Liver (tissue), 9 donors: ENCODE data around the gene TRPM1. TPM values are rescaled to one million over a fixed set of nuclear protein-coding genes. Genes with fewer than 3 reads are reported as not detected.

Source experiments
- DNase-seq: peaks from one replicate; pipeline ENCODE4 v3.0.0-alpha.2; 2017; ENCODE audit warnings: low spot score
- H3K27ac ChIP-seq, 2 donors: one replicate each; pipeline ENCODE4 v1.7.0; 2013; ENCODE audit warnings: inconsistent platforms in 2 of 2, low read length in 2 of 2, control low read depth in 1 of 2, low read depth in 1 of 2, mild to moderate bottlenecking in 1 of 2
- H3K27me3 ChIP-seq, 4 donors: one replicate each; pipeline versions ENCODE4 v1.6.1 to v1.7.0; 2013; ENCODE audit warnings: low read length in 3 of 4, inconsistent platforms in 1 of 4, mild to moderate bottlenecking in 1 of 4, moderate library complexity in 1 of 4; ENCODE audit not compliant: control insufficient read depth in 4 of 4, insufficient read depth in 4 of 4
- H3K36me3 ChIP-seq, 4 donors: one replicate each; pipeline versions ENCODE4 v1.6.1 to v1.7.0; 2013; ENCODE audit warnings: low read length in 3 of 4, mild to moderate bottlenecking in 3 of 4, low read depth in 1 of 4, moderate library complexity in 1 of 4; ENCODE audit not compliant: control insufficient read depth in 4 of 4, insufficient read depth in 3 of 4
- H3K4me1 ChIP-seq, 4 donors: one replicate each; pipeline versions ENCODE4 v1.6.1 to v1.7.0; 2013; ENCODE audit warnings: low read length in 3 of 4, mild to moderate bottlenecking in 3 of 4, moderate library complexity in 1 of 4; ENCODE audit not compliant: control insufficient read depth in 4 of 4, insufficient read depth in 4 of 4
- H3K4me3 ChIP-seq, 3 donors: one replicate each; pipeline versions ENCODE4 v1.6.1 to v1.7.0; 2013; ENCODE audit warnings: low read length in 3 of 3, control low read depth in 1 of 3, low read depth in 1 of 3, mild to moderate bottlenecking in 1 of 3
- H3K9ac ChIP-seq, 2 donors: one replicate each; pipeline ENCODE4 v1.7.0; 2013; ENCODE audit warnings: low read length in 2 of 2, mild to moderate bottlenecking in 2 of 2, moderate library complexity in 2 of 2, control low read depth in 1 of 2, low read depth in 1 of 2
- H3K9me3 ChIP-seq, 4 donors: one replicate each; pipeline versions ENCODE4 v1.6.1 to v1.7.0; 2013; ENCODE audit warnings: low read length in 3 of 4; ENCODE audit not compliant: control insufficient read depth in 4 of 4
- ATF3 ChIP-seq: IDR thresholded peaks from 2 replicates; pipeline ENCODE4 v1.6.1; 2016; ENCODE audit warnings: antibody characterized with exemption
- CTCF ChIP-seq: fragments of 150-350 bp; IDR thresholded peaks from 2 replicates; pipeline ENCODE4 v1.5.1; 2017; ENCODE audit warnings: improper control_type of control experiment, low read depth, low read length; ENCODE audit not compliant: missing input control
- EGR1 ChIP-seq, 2 donors: IDR thresholded peaks; 2 replicates each; pipeline ENCODE4 v1.6.1; 2016 to 2018; ENCODE audit warnings: antibody characterized with exemption in 2 of 2, low read depth in 2 of 2
- FOXA1 ChIP-seq: IDR thresholded peaks from 2 replicates; pipeline ENCODE4 v1.6.1; 2016; ENCODE audit warnings: antibody characterized with exemption
- FOXA2 ChIP-seq: IDR thresholded peaks from 2 replicates; pipeline ENCODE4 v1.6.1; 2016; ENCODE audit warnings: antibody characterized with exemption
- HNF4A ChIP-seq, 2 donors: conservative IDR thresholded peaks; 2 replicates each; pipeline ENCODE4 v1.6.1; 2016; ENCODE audit warnings: antibody characterized with exemption in 2 of 2, mild to moderate bottlenecking in 2 of 2
- JUND ChIP-seq, 2 donors: IDR thresholded peaks; 2 replicates each; pipeline ENCODE4 v1.6.1; 2016; ENCODE audit warnings: antibody characterized with exemption in 2 of 2
- NR2F2 ChIP-seq: IDR thresholded peaks from 2 replicates; pipeline ENCODE4 v1.6.1; 2016; ENCODE audit warnings: antibody characterized with exemption
- RAD21 ChIP-seq, 2 donors: IDR thresholded peaks; 2 replicates each; pipeline ENCODE4 v1.6.1; 2016; ENCODE audit warnings: antibody characterized with exemption in 2 of 2, mild to moderate bottlenecking in 2 of 2
- RXRA ChIP-seq, 2 donors: IDR thresholded peaks; 2 replicates each; pipeline ENCODE4 v1.6.1; 2017 to 2018; ENCODE audit warnings: antibody characterized with exemption in 2 of 2, mild to moderate bottlenecking in 1 of 2
- SP1 ChIP-seq: IDR thresholded peaks from 2 replicates; pipeline ENCODE4 v1.6.1; 2018; ENCODE audit warnings: antibody characterized with exemption, mild to moderate bottlenecking
- WGBS: extraction: QIAGEN DNeasy Blood & Tissue Kit; methylation state at CpG from one replicate; pipeline ENCODE4 v1.1.7; 2013; 5-methylcytosine and 5-hydroxymethylcytosine counted together
- polyA plus RNA-seq, 2 donors: library from polyadenylated mRNA; stranded (reverse) in 1 of 2; unstranded in 1 of 2; fragments of 200-250 nt in 1 of 2; fragments of >200 nt in 1 of 2; fragmentation: Nextera tagmentation in 1 of 2; extraction: Ambion mirVana in 1 of 2; gene quantifications; one replicate each; pipeline versions ENCODE4 v1.2.1 to v1.2.3, GENCODE V29; 2013 to 2015
- total RNA-seq, 2 donors: library from RNA; depleted of rRNA; stranded (reverse); fragments of >200 nt; gene quantifications; one replicate each; pipeline ENCODE4 v1.2.3, GENCODE V29; 2014
- donor health status: healthy.
- donor health status: healthy.
- donor health status: healthy.
- donor health status: healthy.
- donor health status: healthy.

The TRPM1 gene
- total and polyA plus RNA-seq, 4 donors = not detected

GRCh38 chr15:31128919-31129768 is 27.6 kb upstream of the TRPM1 start:
- H3K36me3 ChIP-seq = no peaks in the 10 kb centered on the region
- H3K4me1 ChIP-seq = peaks cover 2 to 18% (median 15%) of the 10 kb centered on the region in 4 donors
- TF ChIP-seq RAD21 (IDR thresholded peaks at IDR 0.05) (peak; percentile 98 to 99), CTCF (peak; percentile 90), FOXA1 (no peak), RXRA (IDR thresholded peaks at IDR 0.05) (peak in 1 of 2 donors; percentile 36), ATF3 (no peak), HNF4A (conservative IDR thresholded peaks at IDR 0.05) (peak in 1 of 2 donors; percentile 11), NR2F2 (no peak)
- H3K4me3 ChIP-seq = peak overlapping the region in 2 of 3 donors; percentile 11 to 51
- WGBS = 29% methylated on average over 19 of the region's 19 CpGs
- H3K27me3 ChIP-seq = no peaks in the 10 kb centered on the region
- DNase-seq = peak; percentile 90
- no peak overlapping the region for H3K27ac ChIP-seq
- peak overlapping the region in 1 of 2 donors; percentile 31 for H3K9ac ChIP-seq
- H3K9me3 ChIP-seq = no peaks in the 10 kb centered on the region

GRCh38 chr15:31128477-31128876 is 27.0 kb upstream of the TRPM1 start:
- H3K9ac ChIP-seq = no peak overlapping the region
- no peaks in the 10 kb centered on the region for H3K9me3 ChIP-seq
- WGBS = 92% methylated on average over 6 of the region's 6 CpGs
- no peak overlapping the region for H3K4me3 ChIP-seq
- H3K27ac ChIP-seq = no peak overlapping the region
- no peak for DNase-seq
- no peaks in the 10 kb centered on the region for H3K27me3 ChIP-seq
- H3K36me3 ChIP-seq = no peaks in the 10 kb centered on the region
- H3K4me1 ChIP-seq = peaks cover 2 to 18% (median 15%) of the 10 kb centered on the region in 4 donors
- no peak for TF ChIP-seq RXRA (IDR thresholded peaks at IDR 0.05)
- no peak for TF ChIP-seq SP1
- TF ChIP-seq FOXA1 = no peak
- TF ChIP-seq ATF3 = no peak
- TF ChIP-seq EGR1 (IDR thresholded peaks at IDR 0.05; ENCODE audit: low read depth in 2 of 2) = no peak
- TF ChIP-seq JUND (IDR thresholded peaks at IDR 0.05) = no peak
- TF ChIP-seq CTCF = no peak
- TF ChIP-seq FOXA2 = no peak
- TF ChIP-seq NR2F2 = no peak
